Activated T-cell treated with anti-CD3 and anti-CD28 coated beads for 4 hours (primary cell): Measurements from ENCODE around the gene KIFAP3.
"Not testable (repeated sequence)": the region's sequence is repeated elsewhere in the genome, so short reads cannot be mapped to it uniquely, and the experiment has no call there.

Source experiments
- DNase-seq: peaks from one replicate; pipeline ENCODE4 v3.0.0-alpha.2; 2020

Gene KIFAP3

GRCh38 chr1:169918927-169919326 is 155.6 kb downstream of the KIFAP3 start:
- no peak for DNase-seq

GRCh38 chr1:169918220-169918619 is 156.3 kb downstream of the KIFAP3 start:
- not testable (repeated sequence) for DNase-seq

GRCh38 chr1:169915150-169915549 is 159.3 kb downstream of the KIFAP3 start:
- no peak for DNase-seq

GRCh38 chr1:169914531-169914930 is 160.0 kb downstream of the KIFAP3 start:
- DNase-seq = no peak

GRCh38 chr1:169909499-169909898 is 165.0 kb downstream of the KIFAP3 start:
- no peak for DNase-seq

- no peak for DNase-seq
These were observed 167.6 kb downstream of the KIFAP3 start for GRCh38 chr1:169906938-169907337.

- no peak for DNase-seq
These were observed 169.7 kb downstream of the KIFAP3 start for GRCh38 chr1:169904834-169905233.

GRCh38 chr1:169902751-169903150 is 171.7 kb downstream of the KIFAP3 start:
- no peak for DNase-seq

- no peak for DNase-seq
These were observed 173.4 kb downstream of the KIFAP3 start for GRCh38 chr1:169901115-169901514.

GRCh38 chr1:169900571-169900970 is 173.9 kb downstream of the KIFAP3 start:
- no peak for DNase-seq

GRCh38 chr1:169899519-169900217 is 174.8 kb downstream of the KIFAP3 start:
- DNase-seq = no peak

- DNase-seq = no peak
These were observed 178.5 kb downstream of the KIFAP3 start for GRCh38 chr1:169896013-169896412.

GRCh38 chr1:169894424-169895145 is 179.9 kb downstream of the KIFAP3 start:
- DNase-seq = no peak

GRCh38 chr1:169893645-169894423 is 180.7 kb downstream of the KIFAP3 start, which contains the start of gene SCYL3:
Gene SCYL3 (minus strand): TSS chr1:169893896. CDS start chr1:169888840, 5,056 bp downstream.
- peak; percentile 81 for DNase-seq

GRCh38 chr1:169892927-169893644 is 181.4 kb downstream of the KIFAP3 start:
- no peak for DNase-seq

GRCh38 chr1:169892176-169892926 is 182.1 kb downstream of the KIFAP3 start:
- no peak for DNase-seq

GRCh38 chr1:169891539-169891885 is 183.0 kb downstream of the KIFAP3 start:
- no peak for DNase-seq

GRCh38 chr1:169890761-169891538 is 183.5 kb downstream of the KIFAP3 start:
- peak; percentile 21 for DNase-seq

- DNase-seq = no peak
These were observed 184.6 kb downstream of the KIFAP3 start for GRCh38 chr1:169889871-169890270.

GRCh38 chr1:169886931-169887330 is 187.6 kb downstream of the KIFAP3 start:
- DNase-seq = no peak

- DNase-seq = no peak
These were observed 188.1 kb downstream of the KIFAP3 start for GRCh38 chr1:169886422-169886821.
